ENCODE results near the gene ALPI.
"Not testable (repeated sequence)": the region's sequence is repeated elsewhere in the genome, so short reads cannot be mapped to it uniquely, and the experiment has no call there.

GRCh38 chr2:232408269-232408668 is 47.7 kb upstream of the ALPI start:
- not testable (repeated sequence) for TF ChIP-seq MYC (IDR thresholded peaks at IDR 0.05; ENCODE audit: low read depth, low read length); CTCF (IDR thresholded peaks at IDR 0.05; ENCODE audit: extremely low read depth in 1 of 2, insufficient read depth in 1 of 2, low read depth in 1 of 2, low read length in 2 of 2); POLR2AphosphoS5 (IDR thresholded peaks at IDR 0.05; ENCODE audit: insufficient read depth, low read depth, low read length); EZH2 (IDR thresholded peaks at IDR 0.05; ENCODE audit: borderline replicate concordance, low read depth, low read length, severe bottlenecking)

Data from endothelial cell of umbilical vein (primary cell).